Kidney tubule cell (primary cell): ENCODE measurements around the gene ZNF8.
"Not testable (repeated sequence)": the region's sequence is repeated elsewhere in the genome, so short reads cannot be mapped to it uniquely, and the experiment has no call there.

Experiments
- DNase-seq: peaks from one replicate; pipeline ENCODE4 v3.0.0-alpha.2; 2018; ENCODE audit warnings: low spot score

ZNF8 gene

DNA sequence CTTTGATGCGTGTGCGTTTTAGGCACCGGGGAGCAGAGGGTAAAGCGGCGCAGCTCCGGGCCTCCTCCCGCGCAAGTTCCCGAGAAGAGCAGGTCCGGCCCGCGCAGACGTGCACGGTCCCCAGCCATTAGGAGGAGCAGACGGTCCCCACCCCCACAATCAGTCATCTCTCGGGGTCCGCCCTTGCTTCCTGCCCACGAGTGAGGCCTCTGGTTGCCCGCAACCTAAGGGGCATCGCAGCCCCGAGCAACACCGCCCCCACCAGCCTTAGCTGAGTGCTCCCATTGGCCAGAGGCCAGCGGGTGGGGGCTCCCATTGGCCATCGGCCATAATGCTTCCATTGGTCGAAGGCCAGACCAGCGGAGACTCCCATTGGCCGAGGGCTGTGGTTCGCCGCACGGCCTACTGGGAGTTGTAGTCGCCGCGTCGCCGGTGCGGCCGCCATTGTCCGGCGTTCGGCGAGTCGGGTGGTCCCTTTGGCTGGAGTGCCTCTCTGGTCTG, at the start of gene ZNF8:
Gene ZNF8 (plus strand): TSS at position 415 of the 501 bp plus-strand sequence. CDS start 127 bp downstream, outside the sequence.
- peak; percentile 99 for DNase-seq

DNA sequence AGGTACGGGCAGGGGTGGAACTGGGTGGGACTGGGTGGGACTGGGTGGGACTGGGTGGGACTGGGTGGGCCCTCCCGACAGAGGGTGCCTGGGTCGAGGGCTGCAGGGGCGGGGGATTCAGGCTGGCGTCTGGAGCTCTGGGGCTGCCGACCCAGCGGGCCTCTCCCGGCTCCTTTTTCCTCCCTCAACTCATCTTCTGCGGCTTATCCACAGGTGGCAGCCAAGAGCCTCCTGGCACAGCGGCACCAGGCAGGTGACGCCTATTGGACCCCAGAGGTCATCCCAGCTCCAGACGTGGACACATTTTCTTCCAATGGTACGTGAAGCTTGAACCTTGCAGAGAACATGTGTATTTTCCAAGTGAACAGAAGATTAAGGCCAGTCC, 49.5 kb upstream of the ZNF8 start:
- DNase-seq: peak; percentile 54

DNA sequence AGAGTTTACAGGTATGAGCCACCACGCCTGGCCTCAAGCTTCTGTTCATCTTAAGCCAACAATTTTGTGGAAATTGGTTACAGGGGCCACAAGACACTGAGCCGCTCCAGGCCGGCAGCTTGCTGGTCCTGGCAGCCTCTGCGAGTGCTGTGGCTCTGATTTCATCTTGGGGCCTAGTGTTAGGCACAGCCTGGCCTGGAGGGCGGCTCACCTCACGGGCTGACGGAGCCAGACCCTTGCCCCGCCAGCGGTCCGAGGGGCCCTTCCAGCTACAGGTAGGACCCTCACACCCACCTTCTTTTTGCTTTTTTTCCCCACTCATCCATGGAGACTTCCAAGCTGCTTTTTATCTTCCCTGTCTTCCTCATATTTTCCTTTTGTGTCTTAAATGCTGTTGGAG, 41.4 kb upstream of the ZNF8 start:
- no peak for DNase-seq

DNA sequence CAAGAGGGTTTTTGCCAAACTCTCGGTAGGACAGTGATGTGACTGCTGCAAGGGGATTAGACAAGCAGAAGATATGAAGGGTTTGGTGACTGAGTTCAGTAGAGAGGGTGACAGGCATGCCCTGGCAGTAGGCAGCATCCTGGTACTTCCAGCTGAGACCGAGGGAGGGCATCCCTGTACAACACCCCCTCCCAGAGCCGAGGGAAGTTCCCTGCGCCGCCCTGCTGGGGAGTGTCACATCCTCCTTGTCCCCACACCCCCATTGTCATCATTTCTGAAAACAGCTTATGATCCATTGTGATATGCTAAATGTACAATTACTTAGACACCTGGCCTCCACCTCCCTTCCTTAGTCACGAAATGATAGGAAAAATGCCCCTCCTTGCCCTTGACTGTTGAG, 35.4 kb upstream of the ZNF8 start:
- no peak for DNase-seq

DNA sequence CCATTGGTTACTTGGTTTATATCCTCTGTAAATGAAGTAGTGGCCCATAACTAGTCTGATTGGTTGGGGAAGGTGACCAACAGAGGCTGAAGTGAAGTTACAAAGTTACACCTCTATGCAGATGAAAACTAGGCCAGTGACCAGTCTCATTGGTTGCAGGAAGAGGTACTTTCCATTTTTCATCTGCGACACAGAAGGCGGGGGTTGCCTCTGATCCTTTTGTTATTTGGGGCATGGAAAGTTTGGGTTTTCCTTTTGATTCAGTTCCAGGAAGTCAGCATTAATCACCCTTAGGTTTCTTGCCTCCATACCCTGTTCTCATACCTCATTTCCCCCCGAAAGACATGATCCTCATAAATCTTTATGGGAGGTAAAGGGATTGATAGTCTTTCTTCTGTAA, 29.9 kb upstream of the ZNF8 start:
- no peak for DNase-seq

DNA sequence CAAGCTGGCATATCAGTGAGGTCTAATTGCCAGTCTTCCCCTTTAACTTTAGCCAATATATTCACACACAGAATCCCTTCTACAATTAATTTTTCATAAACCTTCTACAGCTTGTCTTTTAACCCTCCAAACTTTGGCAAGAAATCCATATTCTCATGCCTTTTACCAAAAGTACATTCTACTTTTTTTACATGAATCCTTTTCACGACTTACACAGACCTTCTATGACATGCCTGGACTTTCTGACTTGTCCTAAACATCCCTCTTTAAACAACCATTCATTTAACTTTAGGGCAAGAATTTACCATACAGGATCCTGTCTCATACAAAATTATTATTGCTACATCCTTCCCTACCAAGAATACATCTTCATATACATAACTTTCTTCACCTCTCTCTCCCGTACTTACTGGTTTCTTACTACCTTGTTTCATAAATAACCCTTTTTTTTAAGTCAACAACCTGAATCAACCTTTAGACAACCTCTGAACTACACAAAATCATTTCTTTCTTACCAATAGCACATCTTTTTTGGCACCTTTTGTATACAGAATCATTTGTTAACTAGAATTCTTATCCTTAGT, 26.6 kb upstream of the ZNF8 start:
- DNase-seq: no peak

DNA sequence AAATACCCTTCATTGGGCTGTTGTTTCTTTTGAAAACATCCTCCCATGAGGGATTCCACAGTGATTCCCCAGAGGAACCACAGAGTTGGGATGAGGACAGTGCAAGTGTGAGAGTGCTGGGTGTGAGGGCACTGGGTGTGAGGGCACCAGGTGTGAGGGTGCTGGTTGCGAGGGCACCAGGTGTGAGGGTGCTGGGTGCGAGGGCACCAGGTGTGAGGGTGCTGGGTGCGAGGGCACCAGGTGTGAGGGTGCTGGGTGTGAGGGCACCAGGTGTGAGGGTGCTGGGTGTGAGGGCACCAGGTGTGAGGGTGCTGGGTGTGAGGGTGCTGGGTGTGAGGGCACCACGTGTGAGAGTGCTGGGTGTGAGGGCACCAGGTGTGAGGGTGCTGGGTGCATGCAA, 20.5 kb upstream of the ZNF8 start:
- DNase-seq: not testable (repeated sequence)

DNA sequence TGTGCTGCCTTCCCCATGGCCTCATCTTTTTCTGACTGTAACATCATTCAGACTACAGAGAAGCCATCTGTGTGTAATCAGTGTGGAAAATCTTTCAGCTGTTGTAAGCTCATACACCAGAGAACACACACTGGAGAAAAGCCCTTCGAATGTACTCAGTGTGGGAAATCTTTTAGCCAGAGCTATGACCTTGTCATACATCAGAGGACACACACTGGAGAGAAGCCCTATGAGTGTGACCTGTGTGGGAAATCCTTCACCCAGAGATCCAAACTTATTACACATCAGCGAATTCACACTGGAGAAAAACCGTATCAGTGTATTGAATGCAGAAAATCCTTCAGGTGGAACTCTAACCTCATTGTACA, 17.2 kb upstream of the ZNF8 start:
- no peak for DNase-seq

DNA sequence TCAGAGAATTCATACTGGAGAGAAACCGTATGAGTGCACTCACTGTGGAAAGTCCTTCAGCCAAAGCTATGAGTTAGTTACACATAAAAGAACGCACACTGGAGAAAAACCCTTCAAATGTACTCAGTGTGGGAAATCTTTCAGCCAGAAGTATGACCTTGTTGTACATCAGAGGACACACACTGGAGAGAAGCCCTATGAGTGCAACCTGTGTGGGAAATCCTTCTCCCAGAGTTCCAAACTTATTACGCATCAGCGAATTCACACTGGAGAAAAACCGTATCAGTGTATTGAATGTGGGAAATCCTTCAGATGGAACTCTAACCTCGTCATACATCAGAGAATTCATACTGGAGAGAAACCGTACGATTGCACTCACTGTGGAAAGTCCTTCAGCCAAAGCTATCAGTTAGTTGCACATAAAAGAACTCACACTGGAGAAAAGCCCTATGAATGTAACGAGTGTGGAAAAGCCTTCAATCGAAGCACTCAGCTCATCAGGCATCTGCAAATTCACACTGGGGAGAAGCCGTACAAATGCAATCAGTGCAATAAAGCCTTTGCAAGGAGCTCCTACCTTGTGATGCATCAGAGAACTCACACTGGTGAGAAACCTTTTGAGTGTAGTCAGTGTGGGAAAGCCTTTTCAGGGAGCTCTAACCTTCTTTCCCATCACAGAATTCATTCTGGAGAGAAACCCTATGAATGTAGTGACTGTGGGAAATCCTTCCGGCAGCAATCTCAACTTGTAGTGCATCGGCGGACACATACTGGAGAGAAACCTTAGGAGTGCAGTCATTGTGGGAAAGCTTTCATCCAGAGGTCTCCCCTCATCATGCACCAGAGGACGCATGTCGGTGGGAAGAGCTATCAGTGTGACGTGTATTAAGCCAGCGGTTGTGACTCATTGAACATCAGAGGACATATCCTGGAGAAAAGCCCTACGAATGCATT, 16.5 kb upstream of the ZNF8 start:
- no peak for DNase-seq

DNA sequence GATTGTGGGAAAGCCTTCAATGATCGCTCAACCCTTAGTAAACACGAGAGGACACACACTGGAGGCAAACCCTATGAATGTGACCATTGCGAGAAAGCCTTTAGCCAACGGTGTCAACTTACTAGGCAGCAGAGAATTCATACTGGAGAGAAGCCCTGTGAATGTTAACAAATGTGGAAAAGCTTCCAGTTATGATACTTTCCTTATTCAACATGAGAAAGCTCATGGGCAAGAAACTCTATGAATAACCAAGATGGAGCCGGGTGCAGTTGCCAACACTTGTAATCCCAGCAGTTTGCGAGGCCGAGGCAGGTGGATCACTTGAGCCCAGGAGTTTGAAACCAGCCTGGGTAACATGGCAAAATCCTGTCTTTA, 15.8 kb upstream of the ZNF8 start:
- DNase-seq: no peak

DNA sequence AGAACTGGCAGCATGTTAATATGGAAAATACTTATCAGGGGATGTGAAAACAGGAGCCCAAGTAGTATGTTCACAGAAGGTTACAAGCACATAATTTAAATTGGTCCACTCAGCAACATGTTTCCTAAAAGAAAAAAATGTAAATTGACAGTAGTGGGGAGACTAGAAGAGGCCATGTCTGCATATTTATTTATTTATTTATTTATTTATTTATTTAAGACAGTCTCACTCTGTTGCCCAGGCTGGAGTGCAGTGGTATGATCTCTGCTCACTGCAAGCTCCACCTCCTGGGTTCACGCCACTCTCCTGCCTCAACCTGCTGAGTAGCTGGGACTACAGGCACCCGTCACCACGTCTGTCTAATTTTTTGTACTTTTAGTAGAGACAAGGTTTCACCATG, 13.7 kb upstream of the ZNF8 start:
- no peak for DNase-seq

DNA sequence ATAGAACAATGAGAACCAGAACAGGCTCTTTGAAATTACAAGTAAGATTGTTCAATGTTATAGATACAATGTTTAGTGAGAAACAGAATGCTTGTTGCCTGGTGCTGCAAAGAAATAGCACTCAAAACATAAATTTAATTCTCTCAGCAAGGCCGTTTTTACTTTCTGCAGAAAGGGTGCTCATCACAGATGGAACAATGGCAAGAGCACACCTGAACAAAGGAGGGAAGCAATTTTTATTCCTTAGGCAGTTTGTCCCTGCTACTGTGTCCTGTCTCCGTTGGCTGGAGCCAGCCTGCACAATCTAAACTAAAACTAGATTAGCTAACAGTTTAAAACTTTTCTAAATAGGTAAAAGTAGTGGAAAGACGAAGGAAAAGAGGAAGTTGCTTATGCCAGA, 10.4 kb upstream of the ZNF8 start:
- DNase-seq: no peak

DNA sequence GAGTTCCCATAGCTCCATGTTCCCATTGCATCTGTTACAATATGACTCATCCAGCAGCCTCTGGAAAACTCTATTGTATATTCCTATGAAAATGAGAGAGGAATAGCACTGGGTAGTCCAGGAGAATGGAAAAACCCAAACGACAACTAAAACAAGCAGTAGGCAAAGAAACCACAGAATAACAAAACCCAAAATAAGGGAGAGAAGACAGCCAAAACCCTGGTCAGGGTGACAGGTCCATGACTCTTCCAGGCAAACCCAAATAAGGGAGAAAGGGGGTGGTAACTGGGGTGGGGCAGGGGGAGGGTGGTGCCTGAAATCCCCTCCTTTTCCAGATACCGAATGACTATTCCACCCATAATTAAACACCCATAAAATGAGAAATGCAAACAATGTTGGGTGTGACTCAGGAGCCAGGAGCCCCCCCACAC, 4.0 kb upstream of the ZNF8 start:
- no peak for DNase-seq

DNA sequence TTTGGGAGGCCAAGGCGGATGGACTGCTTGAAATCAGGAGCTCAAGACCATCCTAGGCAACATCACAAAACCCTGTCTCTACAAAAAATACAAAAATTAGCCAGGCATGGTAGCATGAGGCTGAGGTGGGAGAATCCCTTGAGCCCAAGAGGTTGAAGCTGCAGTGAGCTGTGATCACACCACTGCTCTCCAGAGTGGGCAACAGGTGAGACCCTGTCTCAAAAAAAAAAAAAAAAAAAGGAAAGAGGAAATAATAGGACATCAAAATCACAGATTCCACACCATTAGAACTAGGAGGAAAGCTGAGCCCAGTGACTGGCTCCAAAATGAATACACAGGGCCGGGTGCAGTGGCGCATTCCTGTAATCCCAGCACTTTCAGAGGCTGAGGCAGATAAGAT, 3.2 kb upstream of the ZNF8 start:
- no peak for DNase-seq

DNA sequence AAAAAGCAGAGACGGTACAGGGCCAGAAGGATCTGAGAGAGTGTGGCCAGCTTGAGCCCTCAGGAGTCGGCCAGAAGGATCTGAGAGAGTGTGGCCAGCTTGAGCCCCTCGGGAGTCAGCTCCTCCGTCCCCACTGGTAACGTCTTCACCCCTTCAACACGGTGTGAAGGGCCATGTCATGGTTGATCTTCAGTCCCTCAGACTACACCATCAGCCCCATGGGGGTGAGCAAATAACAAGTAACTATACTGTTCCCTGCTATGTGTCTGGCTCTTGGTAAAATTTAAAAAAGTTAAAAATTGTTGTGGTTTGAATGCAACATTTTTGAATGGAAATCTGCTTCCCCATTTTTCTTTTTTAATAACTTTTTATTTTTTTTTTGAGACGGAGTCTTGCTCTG, 1.6 kb upstream of the ZNF8 start:
- DNase-seq: no peak

DNA sequence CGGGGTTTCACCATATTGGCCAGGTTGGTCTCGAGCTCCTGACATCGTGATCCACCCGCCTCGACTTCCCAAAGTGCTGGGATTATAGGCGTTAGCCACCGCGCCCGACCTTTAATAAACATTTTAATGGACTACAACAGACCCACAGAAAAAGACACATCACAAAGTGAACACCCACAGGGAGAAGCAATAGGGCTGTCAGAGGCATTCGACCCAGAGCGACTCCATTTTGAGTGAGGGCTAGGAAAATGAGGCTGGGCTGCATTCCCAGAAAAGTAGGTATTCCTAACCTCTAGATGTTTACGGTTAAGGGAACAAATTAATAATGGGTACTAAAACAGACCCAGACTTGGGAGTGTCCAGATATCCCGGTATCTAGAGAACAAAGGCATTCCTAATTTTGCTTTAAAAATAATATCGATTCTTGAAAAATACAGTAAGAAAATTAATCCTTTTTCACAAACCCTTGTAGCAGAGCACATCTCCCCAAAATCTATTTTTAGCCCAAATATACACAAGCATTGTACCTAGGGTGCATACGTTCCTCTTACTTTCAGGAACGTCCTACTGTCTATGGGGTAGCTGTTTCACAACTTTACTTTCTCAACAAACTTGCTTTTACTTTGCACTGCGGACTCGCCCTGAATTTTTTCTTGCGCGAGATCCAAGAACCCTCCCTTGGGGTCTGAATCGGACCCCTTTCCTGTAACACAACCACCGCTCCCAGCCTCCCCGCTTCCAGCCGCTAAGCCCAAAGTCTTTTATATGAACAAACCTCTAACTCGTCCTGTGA, 811 bp upstream of the ZNF8 start:
- DNase-seq: no peak

DNA sequence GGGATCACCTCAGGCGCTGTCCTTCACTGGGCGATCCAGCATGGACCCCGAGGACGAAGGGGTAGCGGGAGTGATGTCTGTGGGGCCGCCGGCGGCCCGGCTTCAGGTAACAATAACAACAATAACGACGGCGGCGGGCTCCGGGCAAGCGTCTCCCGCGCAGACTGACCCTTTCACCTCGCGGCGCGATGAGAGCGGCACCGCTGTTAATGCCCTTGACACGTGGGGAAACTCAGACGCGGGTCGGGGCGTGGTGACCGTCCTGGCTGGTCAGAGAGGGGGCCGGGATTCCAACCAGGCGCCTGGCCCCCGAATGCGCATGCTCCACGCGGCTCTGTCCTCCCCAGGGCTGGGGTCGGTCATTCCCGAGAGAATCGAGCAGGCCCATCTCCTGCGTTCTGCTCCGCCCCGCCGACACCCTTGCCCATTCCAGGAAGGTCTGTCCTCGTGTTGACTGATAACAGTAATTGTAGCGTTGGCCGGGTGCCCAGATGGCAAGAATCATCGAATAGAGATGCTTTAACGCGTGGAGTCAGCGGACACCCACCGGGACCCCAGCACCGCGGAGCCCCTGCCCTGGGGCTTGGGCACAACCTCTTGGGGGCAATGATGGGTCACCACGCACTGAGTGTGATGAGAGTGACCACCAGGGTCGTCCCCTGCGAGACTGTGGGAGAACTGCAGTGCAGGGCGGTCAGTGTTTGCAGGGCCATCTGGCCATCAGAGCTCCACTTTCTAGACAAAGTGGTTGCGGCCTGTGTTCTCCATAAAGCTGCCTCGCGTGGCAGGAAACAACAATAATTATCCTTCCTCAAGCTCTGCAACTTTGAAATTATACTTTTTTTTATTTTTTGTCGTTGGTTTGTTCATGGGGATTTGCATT, 528 bp downstream of the ZNF8 start:
- DNase-seq: peak; percentile 61

DNA sequence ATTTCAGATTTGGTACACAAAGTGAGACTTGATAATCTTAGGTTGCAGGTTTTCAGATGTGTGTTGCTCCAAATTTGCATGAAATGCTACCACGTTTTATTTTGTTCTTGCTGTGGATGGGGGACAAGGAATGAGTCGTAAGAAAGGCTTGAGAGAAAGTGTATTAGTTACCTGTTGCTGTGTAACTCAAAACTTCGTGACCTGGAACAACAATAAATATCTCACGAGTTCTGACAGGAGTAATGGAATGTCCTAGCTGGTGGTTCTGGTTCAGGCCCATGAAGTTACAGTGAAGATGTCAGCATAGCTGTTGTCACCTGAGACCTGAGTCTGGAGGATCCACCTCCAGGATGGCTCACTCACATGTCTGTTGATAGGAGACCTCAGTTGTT, 1.2 kb downstream of the ZNF8 start:
- peak; percentile 60 for DNase-seq

DNA sequence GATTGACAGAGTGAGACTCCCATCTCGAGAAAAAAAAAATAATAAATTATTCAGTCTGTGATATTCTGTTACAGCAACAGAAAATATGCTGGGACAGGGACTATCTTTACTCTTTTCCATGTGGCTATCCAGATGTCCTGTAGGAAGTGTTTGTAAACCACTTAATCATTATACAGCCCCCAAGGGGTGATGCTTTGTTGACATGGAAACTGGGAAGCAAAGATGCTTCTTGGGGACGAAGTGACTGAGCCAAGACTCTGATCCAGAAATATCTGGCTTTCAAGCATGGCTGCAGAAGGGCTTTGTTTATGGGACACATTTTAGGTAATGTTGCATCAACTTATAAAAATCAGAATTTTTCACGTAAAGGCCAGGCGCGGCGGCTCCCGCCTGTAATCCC, 5.4 kb downstream of the ZNF8 start:
- DNase-seq: no peak

DNA sequence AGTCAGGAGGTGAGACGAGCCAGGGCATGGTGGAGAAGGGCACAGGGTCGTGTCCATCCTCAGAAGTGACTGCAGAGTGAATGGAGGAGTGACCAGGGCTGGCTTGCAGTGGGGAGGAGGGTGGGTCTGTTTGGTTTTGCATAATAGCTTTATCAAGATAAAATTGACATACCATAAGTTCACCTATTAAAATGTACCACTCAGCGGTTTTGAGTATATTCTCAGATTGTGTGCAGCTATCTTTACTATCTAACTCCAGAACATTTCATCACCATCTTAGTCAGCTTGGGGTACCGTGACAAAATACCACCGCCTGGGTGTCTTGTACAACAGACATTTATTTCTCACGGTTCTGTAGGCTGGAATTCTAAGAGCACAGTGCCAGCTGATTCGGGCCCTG, 13.2 kb downstream of the ZNF8 start:
- no peak for DNase-seq

DNA sequence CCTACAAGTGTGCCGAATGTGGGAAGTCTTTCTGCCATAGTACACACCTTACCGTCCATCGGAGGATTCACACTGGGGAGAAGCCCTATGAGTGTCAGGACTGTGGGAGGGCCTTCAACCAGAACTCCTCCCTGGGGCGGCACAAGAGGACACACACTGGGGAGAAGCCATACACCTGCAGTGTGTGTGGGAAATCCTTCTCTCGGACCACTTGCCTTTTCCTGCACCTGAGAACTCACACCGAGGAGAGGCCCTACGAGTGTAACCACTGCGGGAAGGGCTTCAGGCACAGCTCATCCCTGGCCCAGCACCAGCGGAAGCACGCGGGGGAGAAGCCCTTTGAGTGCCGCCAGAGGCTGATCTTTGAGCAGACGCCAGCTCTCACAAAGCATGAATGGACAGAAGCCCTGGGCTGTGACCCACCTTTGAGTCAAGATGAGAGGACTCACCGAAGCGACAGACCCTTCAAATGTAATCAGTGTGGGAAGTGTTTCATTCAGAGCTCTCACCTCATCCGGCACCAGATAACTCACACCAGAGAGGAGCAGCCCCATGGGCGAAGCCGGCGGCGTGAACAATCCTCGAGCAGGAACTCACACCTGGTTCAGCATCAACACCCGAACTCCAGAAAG, 16.1 kb downstream of the ZNF8 start:
- DNase-seq: no peak
